IMR-90 (cell line): ENCODE measurements around the gene BCAP31. TPM values are rescaled to one million over a fixed set of nuclear protein-coding genes. Genes with fewer than 3 reads are reported as not detected.

Experiments
- ATAC-seq: fragments of 200-7000 bp; cut with Tn5 transposase; 2 replicates; pipeline ENCODE4 v1.9.1; 2020; ENCODE audit warnings: low read depth, mild to moderate bottlenecking, moderate library complexity
- BruUV-seq: library from RNA; stranded (reverse); fragments of 400-500 nt; replicated peaks from 2 replicates; lab custom pipeline; 2021; lab: Mats Ljungman, UMichigan
- CTCF ChIA-PET: fragments of 300-600 bp; formaldehyde crosslinking; extraction: SDS; loops from one replicate; lab custom pipeline; 2021; ENCODE audit warnings: antibody characterized with exemption; lab: Yijun Ruan, JAX
- POLR2A ChIA-PET: fragments of 300-600 bp; sonication (Branson Sonifier 250); formaldehyde crosslinking; loops from one replicate; lab custom pipeline; 2022; ENCODE audit warnings: antibody characterized with exemption; ENCODE audit not compliant: unreplicated experiment; lab: Charles Lee
- DNase-seq: peaks from one replicate; pipeline ENCODE4 v3.0.0; 2013
- H2AFZ ChIP-seq: replicated peaks from 2 replicates; pipeline ENCODE3; 2013; ENCODE audit warnings: low read length, mild to moderate bottlenecking; ENCODE audit not compliant: poor library complexity
- H2AK5ac ChIP-seq: 2 replicates; pipeline ENCODE4 v1.6.1; 2013; ENCODE audit warnings: low read depth, low read length, inconsistent platforms
- H2AK9ac ChIP-seq: replicated peaks from 2 replicates; pipeline ENCODE3; 2013; ENCODE audit warnings: mild to moderate bottlenecking, low read depth, low read length, moderate library complexity; ENCODE audit not compliant: poor library complexity
- H2BK120ac ChIP-seq: 2 replicates; pipeline ENCODE4 v1.6.1; 2013; ENCODE audit warnings: low read depth, low read length, inconsistent platforms
- H2BK15ac ChIP-seq: 3 replicates; pipeline ENCODE4 v1.6.1; 2013; ENCODE audit warnings: low read depth, low read length, inconsistent platforms
- H2BK20ac ChIP-seq: 2 replicates; pipeline ENCODE4 v1.6.1; 2013; ENCODE audit warnings: low read depth, mild to moderate bottlenecking, inconsistent platforms, low read length, moderate library complexity
- H2BK5ac ChIP-seq: 2 replicates; pipeline ENCODE4 v1.6.1; 2013; ENCODE audit warnings: mild to moderate bottlenecking, low read depth, low read length, inconsistent platforms; ENCODE audit not compliant: poor library complexity, severe bottlenecking
- H3K14ac ChIP-seq: replicated peaks from 2 replicates; pipeline ENCODE4 v1.6.1; 2013; ENCODE audit warnings: low read depth, low read length, inconsistent platforms
- H3K18ac ChIP-seq: 2 replicates; pipeline ENCODE4 v1.6.1; 2013; ENCODE audit warnings: low read depth, low read length, control low read depth
- H3K23ac ChIP-seq: 2 replicates; pipeline ENCODE4 v1.6.1; 2013; ENCODE audit warnings: low read depth, low read length, inconsistent platforms
- H3K27ac ChIP-seq: 2 replicates; pipeline ENCODE4 v1.5.1; 2013; ENCODE audit warnings: mild to moderate bottlenecking, control low read depth, low read length; ENCODE audit not compliant: insufficient read depth
- H3K27me3 ChIP-seq: 2 replicates; pipeline ENCODE4 v1.6.1; 2013; ENCODE audit warnings: low read length; ENCODE audit not compliant: control insufficient read depth, insufficient read depth
- H3K36me3 ChIP-seq: 2 replicates; pipeline ENCODE4 v1.6.1; 2013; ENCODE audit warnings: low read length, mixed read lengths; ENCODE audit not compliant: control insufficient read depth, insufficient read depth
- H3K4ac ChIP-seq: 2 replicates; pipeline ENCODE4 v1.6.1; 2013; ENCODE audit warnings: low read depth, low read length, inconsistent platforms
- H3K4me1 ChIP-seq: 2 replicates; pipeline ENCODE4 v1.6.1; 2013; ENCODE audit warnings: low read length, mixed read lengths; ENCODE audit not compliant: control insufficient read depth, insufficient read depth
- H3K4me2 ChIP-seq: 2 replicates; pipeline ENCODE4 v1.6.1; 2013; ENCODE audit warnings: low read depth, mild to moderate bottlenecking, control low read depth, low read length, moderate library complexity
- H3K4me3 ChIP-seq: 2 replicates; pipeline ENCODE4 v1.5.1; 2013; ENCODE audit warnings: low read depth, mild to moderate bottlenecking, control low read depth, low read length, moderate library complexity; ENCODE audit not compliant: insufficient read depth
- H3K56ac ChIP-seq: 2 replicates; pipeline ENCODE4 v1.6.1; 2013; ENCODE audit warnings: low read length, inconsistent platforms; ENCODE audit not compliant: insufficient read depth; ENCODE audit errors: extremely low read depth
- H3K79me1 ChIP-seq, 2 experiments: 2 replicates each; pipeline ENCODE4 v1.6.1; 2013; ENCODE audit warnings: low read length in 2 of 2, inconsistent platforms in 1 of 2, low read depth in 1 of 2
- H3K9ac ChIP-seq: 2 replicates; pipeline ENCODE4 v1.6.1; 2013; ENCODE audit warnings: low read depth, low read length, control low read depth
- H3K9me1 ChIP-seq: 2 replicates; pipeline ENCODE4 v1.6.1; 2013; ENCODE audit warnings: low read length, inconsistent platforms; ENCODE audit not compliant: insufficient read depth
- H3K9me3 ChIP-seq: 2 replicates; pipeline ENCODE4 v1.6.1; 2013; ENCODE audit warnings: low read length; ENCODE audit not compliant: control insufficient read depth, insufficient read depth
- H4K20me1 ChIP-seq: 2 replicates; pipeline ENCODE4 v1.6.1; 2013; ENCODE audit warnings: low read length, inconsistent platforms; ENCODE audit not compliant: insufficient read depth
- H4K5ac ChIP-seq: 2 replicates; pipeline ENCODE4 v1.6.1; 2013; ENCODE audit warnings: mild to moderate bottlenecking, low read depth, low read length, control low read depth
- H4K8ac ChIP-seq, 2 experiments: 2 replicates each; pipeline ENCODE4 v1.6.1; 2013; ENCODE audit warnings: low read depth in 2 of 2, low read length in 2 of 2, control low read depth in 1 of 2, inconsistent platforms in 1 of 2
- H4K91ac ChIP-seq: 2 replicates; pipeline ENCODE4 v1.6.1; 2013; ENCODE audit warnings: low read depth, low read length, inconsistent platforms; ENCODE audit not compliant: insufficient read depth
- BHLHE40 ChIP-seq: fragments of 150-350 bp; IDR thresholded peaks from 2 replicates; pipeline ENCODE4 v1.6.1; 2016; ENCODE audit warnings: mild to moderate bottlenecking, low read depth, low read length
- CHD1 ChIP-seq: IDR thresholded peaks from 2 replicates; pipeline ENCODE4 v1.6.1; 2012; ENCODE audit warnings: low read depth, low read length, improper control_type of control experiment
- FOS ChIP-seq: fragments of 150-350 bp; IDR thresholded peaks from 2 replicates; pipeline ENCODE4 v1.6.1; 2016; ENCODE audit warnings: low read depth, low read length
- MAFK ChIP-seq: IDR thresholded peaks from 2 replicates; pipeline ENCODE4 v1.6.1; 2012; ENCODE audit warnings: low read depth, low read length, improper control_type of control experiment
- POLR2A ChIP-seq: IDR thresholded peaks from 2 replicates; pipeline ENCODE4 v1.6.1; 2012; ENCODE audit warnings: mild to moderate bottlenecking, low read depth, low read length
- RAD21 ChIP-seq: IDR thresholded peaks from 2 replicates; pipeline ENCODE4 v1.6.1; 2012; ENCODE audit warnings: low read length, improper control_type of control experiment
- RCOR1 ChIP-seq: IDR thresholded peaks from 2 replicates; pipeline ENCODE4 v1.6.1; 2012; ENCODE audit warnings: mild to moderate bottlenecking, low read length, improper control_type of control experiment; ENCODE audit not compliant: insufficient replicate concordance
- RFX5 ChIP-seq: IDR thresholded peaks from 2 replicates; pipeline ENCODE4 v1.8.0; 2012; ENCODE audit warnings: low read depth, mild to moderate bottlenecking, low read length, moderate library complexity
- SMC3 ChIP-seq: fragments of 150-350 bp; IDR thresholded peaks from 2 replicates; pipeline ENCODE4 v1.6.1; 2016; ENCODE audit warnings: low read depth, mild to moderate bottlenecking, antibody characterized with exemption, low read length, moderate library complexity
- WGBS, 2 experiments: methylation state at CpG; one replicate each; pipeline versions ENCODE4 v1.1.5 to v1.1.7; 2013; ENCODE audit warnings: missing lambda C conversion rate in 2 of 2; ENCODE audit not compliant: insufficient read length in 1 of 2; ENCODE audit errors: extremely low coverage in 2 of 2; 5-methylcytosine and 5-hydroxymethylcytosine counted together
- dilution Hi-C: fragments of 300-500 bp; cut with HindIII; formaldehyde crosslinking; loops from one replicate; pipeline ENCODE4 v1.14.3; 2018; ENCODE audit warnings: low sequenced_read_pairs; ENCODE audit not compliant: unreplicated experiment
- in situ Hi-C: fragments of 300-500 bp; cut with MboI; formaldehyde crosslinking; loops from 3 replicates; pipeline ENCODE4 v1.14.3; 2019; ENCODE audit warnings: low sequenced_read_pairs, inconsistent platforms, mixed read lengths
- intact Hi-C: fragments of 100-400 bp; cut with micrococcal nuclease; formaldehyde crosslinking; loops from 2 replicates; pipeline ENCODE4 v1.10.0; 2022
- polyA plus RNA-seq, 3 experiments: library from polyadenylated mRNA; depleted of rRNA; stranded (reverse); fragments of >200 nt; gene quantifications; 2 replicates each; pipeline ENCODE4 v1.2.3, GENCODE V29; 2012; ENCODE audit warnings: low replicate concordance in 1 of 3
- total RNA-seq: library from RNA; depleted of rRNA; stranded (reverse); fragments of >200 nt; gene quantifications from 2 replicates; pipeline ENCODE4 v1.2.3, GENCODE V29; 2012
- TF ChIP-seq, protein P1 (sequence below): fragments of 150-350 bp; IDR thresholded peaks from 2 replicates; pipeline ENCODE4 v1.6.1; 2016; ENCODE audit warnings: low read depth, mild to moderate bottlenecking, low read length, moderate library complexity, borderline replicate concordance
- TF ChIP-seq, protein P2 (sequence below): conservative IDR thresholded peaks from 2 replicates; pipeline ENCODE4 v1.5.1; 2012; ENCODE audit warnings: mild to moderate bottlenecking, low read depth, low read length, improper control_type of control experiment

BCAP31 gene
- total and polyA plus RNA-seq, 2 of the 4 experiments (the other 2 are of a cell fraction) = 125 to 244 TPM

DNA sequence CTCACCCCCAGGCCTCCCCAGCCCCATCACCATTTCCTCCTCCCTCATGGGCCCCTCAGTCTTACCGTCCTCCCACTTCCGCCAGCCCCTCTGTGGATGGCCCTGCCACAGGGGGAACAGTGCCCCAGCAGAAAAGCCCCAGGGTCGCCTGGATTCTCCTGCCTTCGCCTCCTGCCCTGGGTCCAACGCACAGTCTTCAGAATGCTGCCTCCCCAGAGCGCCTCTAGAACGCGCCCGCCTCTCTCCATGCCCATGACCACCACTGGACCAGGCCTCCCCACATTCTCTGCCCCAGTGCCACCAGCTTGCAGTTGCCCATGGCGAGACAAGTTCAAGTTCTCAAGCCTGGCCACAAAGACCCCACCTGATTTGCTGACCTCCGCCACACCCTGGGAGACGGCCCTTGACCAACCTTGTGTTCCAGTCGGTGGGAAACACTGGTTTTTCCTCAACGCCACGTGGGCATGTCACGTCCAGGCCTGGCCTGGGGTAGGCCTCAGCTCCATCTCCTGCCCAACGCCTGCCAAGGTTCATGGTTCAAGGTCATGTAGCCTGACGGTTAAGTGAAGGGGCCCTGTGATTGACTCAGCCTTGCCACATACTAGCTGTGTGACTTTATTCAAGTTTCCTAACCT is 39.2 kb upstream of the BCAP31 start:
- Histone ChIP-seq H2BK120ac (no peak overlapping the region), H3K9ac (no peak overlapping the region), H3K9me3 (no peaks in the 10 kb centered on the region; the same call in 1 of the 2 replicates), H3K4ac (no peak overlapping the region), H3K9me1 (no peaks in the 10 kb centered on the region), H3K36me3 (no peaks in the 10 kb centered on the region), H3K4me1 (peaks cover 17% of the 10 kb centered on the region), H4K20me1 (no peaks in the 10 kb centered on the region; the same call in 1 of the 2 replicates), H2AK5ac (no peak overlapping the region), H3K14ac (no peak overlapping the region), H3K27me3 (no peaks in the 10 kb centered on the region), H4K91ac (no peak overlapping the region), H2BK20ac (no peak overlapping the region), H4K5ac (no peak overlapping the region), H3K4me3 (no peak overlapping the region), H4K8ac (no peak overlapping the region), H2AFZ (no peak overlapping the region), H3K23ac (no peak overlapping the region), H2AK9ac (peak overlapping the region; percentile 31), H3K79me1 (peaks cover 0 to 17% of the 10 kb centered on the region in 2 experiments; a peak in 2 of 4 replicates), H3K56ac (no peak overlapping the region), H2BK15ac (no peak overlapping the region), H3K27ac (no peak overlapping the region), H3K4me2 (no peak overlapping the region), H2BK5ac (no peak overlapping the region), H3K18ac (no peak overlapping the region)
- in situ Hi-C loops (loop anchor here (10.0 kb wide), 1 partner anchor 201 kb away; no protein-coding TSS in a partner anchor), intact Hi-C loops (no loop called here), dilution Hi-C loops (no loop called here)
- DNase-seq (no peak), ATAC-seq (no peak)
- TF ChIP-seq BHLHE40 (no peak), POLR2A (no peak), SMC3 (no peak), CHD1 (no peak), FOS (no peak), RAD21 (no peak), RCOR1 (no peak), RFX5 (no peak), MAFK (no peak)
- TF ChIP-seq, protein P1, sequence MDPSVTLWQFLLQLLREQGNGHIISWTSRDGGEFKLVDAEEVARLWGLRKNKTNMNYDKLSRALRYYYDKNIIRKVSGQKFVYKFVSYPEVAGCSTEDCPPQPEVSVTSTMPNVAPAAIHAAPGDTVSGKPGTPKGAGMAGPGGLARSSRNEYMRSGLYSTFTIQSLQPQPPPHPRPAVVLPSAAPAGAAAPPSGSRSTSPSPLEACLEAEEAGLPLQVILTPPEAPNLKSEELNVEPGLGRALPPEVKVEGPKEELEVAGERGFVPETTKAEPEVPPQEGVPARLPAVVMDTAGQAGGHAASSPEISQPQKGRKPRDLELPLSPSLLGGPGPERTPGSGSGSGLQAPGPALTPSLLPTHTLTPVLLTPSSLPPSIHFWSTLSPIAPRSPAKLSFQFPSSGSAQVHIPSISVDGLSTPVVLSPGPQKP = no peak
- TF ChIP-seq, protein P2, sequence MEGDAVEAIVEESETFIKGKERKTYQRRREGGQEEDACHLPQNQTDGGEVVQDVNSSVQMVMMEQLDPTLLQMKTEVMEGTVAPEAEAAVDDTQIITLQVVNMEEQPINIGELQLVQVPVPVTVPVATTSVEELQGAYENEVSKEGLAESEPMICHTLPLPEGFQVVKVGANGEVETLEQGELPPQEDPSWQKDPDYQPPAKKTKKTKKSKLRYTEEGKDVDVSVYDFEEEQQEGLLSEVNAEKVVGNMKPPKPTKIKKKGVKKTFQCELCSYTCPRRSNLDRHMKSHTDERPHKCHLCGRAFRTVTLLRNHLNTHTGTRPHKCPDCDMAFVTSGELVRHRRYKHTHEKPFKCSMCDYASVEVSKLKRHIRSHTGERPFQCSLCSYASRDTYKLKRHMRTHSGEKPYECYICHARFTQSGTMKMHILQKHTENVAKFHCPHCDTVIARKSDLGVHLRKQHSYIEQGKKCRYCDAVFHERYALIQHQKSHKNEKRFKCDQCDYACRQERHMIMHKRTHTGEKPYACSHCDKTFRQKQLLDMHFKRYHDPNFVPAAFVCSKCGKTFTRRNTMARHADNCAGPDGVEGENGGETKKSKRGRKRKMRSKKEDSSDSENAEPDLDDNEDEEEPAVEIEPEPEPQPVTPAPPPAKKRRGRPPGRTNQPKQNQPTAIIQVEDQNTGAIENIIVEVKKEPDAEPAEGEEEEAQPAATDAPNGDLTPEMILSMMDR = no peak
- CTCF ChIA-PET = interaction anchor here (0.9 to 1.5 kb wide), 2 partner anchors 9 to 183 kb away, joined by 3 read pairs; no protein-coding TSS in a partner anchor
- POLR2A ChIA-PET = no interaction called here
- 81% methylated on average over 12 of the region's 18 CpGs; no CpG with 5 or more reads in 1 of the 2 experiments for WGBS, 2 experiments
- no TSS peak for BruUV-seq
